Neuron (in vitro differentiated cells): Measurements from ENCODE around the gene DSCAML1.

ENCODE experiments used
- H2AFZ ChIP-seq: one replicate; pipeline ENCODE4 v1.6.1; 2013; ENCODE audit warnings: low read depth, mild to moderate bottlenecking, inconsistent platforms, low read length, moderate library complexity
- H3K27me3 ChIP-seq: one replicate; pipeline ENCODE4 v1.6.1; 2013; ENCODE audit warnings: low read length; ENCODE audit not compliant: insufficient read depth
- H3K36me3 ChIP-seq: one replicate; pipeline ENCODE4 v1.6.1; 2013; ENCODE audit warnings: low read length; ENCODE audit not compliant: insufficient read depth
- H3K4me1 ChIP-seq: one replicate; pipeline ENCODE4 v1.6.1; 2013; ENCODE audit warnings: low read length; ENCODE audit not compliant: insufficient read depth
- H3K4me3 ChIP-seq: 2 replicates; pipeline ENCODE4 v1.5.1; 2013; ENCODE audit warnings: mild to moderate bottlenecking, low read length, moderate library complexity
- H3K9me3 ChIP-seq: one replicate; pipeline ENCODE4 v1.6.1; 2013; ENCODE audit warnings: low read length

Gene DSCAML1

GRCh38 chr11:117424781-117425180, 372.2 kb downstream of the DSCAML1 start:
- no peaks in the 10 kb centered on the region for H3K36me3 ChIP-seq
- H3K27me3 ChIP-seq: peaks cover 8% of the 10 kb centered on the region

GRCh38 chr11:117423046-117423575, 373.9 kb downstream of the DSCAML1 start:
- Histone ChIP-seq H3K9me3 (no peaks in the 10 kb centered on the region), H3K27me3 (peaks cover 8% of the 10 kb centered on the region), H3K4me3 (no peak overlapping the region), H2AFZ (no peak overlapping the region), H3K4me1 (peaks cover 9% of the 10 kb centered on the region), H3K36me3 (no peaks in the 10 kb centered on the region)

More at GRCh38 chr11:117424781-117425180, 372.2 kb downstream of the DSCAML1 start:
- H3K4me1 ChIP-seq: peaks cover 19% of the 10 kb centered on the region
- no peaks in the 10 kb centered on the region for H3K9me3 ChIP-seq
- no peak overlapping the region for H3K4me3 ChIP-seq
- no peak overlapping the region for H2AFZ ChIP-seq

GRCh38 chr11:117421476-117421875, 375.5 kb downstream of the DSCAML1 start:
- H3K36me3 ChIP-seq: no peaks in the 10 kb centered on the region
- H3K4me1 ChIP-seq: no peaks in the 10 kb centered on the region
- H3K9me3 ChIP-seq: no peaks in the 10 kb centered on the region
- H3K27me3 ChIP-seq: peaks cover 8% of the 10 kb centered on the region
- H3K4me3 ChIP-seq: no peak overlapping the region
- H2AFZ ChIP-seq: no peak overlapping the region

GRCh38 chr11:117421041-117421440, 376.0 kb downstream of the DSCAML1 start:
- no peak overlapping the region for H3K4me3 ChIP-seq
- H3K4me1 ChIP-seq: no peaks in the 10 kb centered on the region
- peaks cover 8% of the 10 kb centered on the region for H3K27me3 ChIP-seq
- no peaks in the 10 kb centered on the region for H3K36me3 ChIP-seq
- no peak overlapping the region for H2AFZ ChIP-seq
- no peaks in the 10 kb centered on the region for H3K9me3 ChIP-seq

DNA sequence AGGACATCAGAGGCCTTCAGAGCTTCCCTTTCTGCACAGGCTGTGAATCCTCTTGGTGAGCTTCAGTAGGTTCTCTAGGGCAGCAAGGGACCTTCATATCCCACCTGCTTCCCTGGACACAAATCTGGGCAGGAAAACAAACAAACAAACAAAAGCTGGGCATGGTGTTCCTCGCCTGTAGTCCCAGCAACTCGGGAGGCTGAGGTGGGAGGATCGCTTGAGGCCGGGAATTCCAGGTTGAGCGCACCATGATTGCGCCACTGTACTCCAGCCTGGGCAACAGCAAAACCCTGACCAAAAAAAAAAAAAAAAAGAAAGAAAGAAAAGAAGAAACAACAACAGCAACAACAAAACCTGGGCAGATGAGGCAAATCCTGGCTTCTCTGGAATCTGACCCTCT, 376.4 kb downstream of the DSCAML1 start:
- no peaks in the 10 kb centered on the region for H3K9me3 ChIP-seq

DNA sequence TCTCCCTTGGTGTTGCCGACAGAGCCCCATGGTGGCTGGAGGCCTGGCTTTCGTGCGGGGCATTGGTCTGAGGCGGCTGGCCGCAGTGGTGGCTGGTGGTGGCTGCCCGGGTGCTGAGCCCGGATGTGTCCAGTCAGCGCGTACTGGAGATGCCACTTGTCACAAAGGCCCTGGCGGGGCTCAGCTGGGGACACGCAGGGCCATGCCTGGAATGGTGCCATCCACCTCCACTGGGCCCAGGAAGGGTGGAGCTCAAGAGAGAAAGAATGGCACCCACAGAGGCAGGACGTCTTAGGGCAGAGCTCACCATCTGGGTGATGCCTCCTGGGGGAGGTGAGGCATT, 376.9 kb downstream of the DSCAML1 start:
- no peak overlapping the region for H3K4me3 ChIP-seq
- no peak overlapping the region for H2AFZ ChIP-seq
- H3K36me3 ChIP-seq: no peaks in the 10 kb centered on the region
- H3K27me3 ChIP-seq: peaks cover 6% of the 10 kb centered on the region
- H3K4me1 ChIP-seq: no peaks in the 10 kb centered on the region
- H3K9me3 ChIP-seq: no peaks in the 10 kb centered on the region

More for the DNA sequence above, 376.4 kb downstream of the DSCAML1 start:
- no peaks in the 10 kb centered on the region for H3K4me1 ChIP-seq
- no peaks in the 10 kb centered on the region for H3K36me3 ChIP-seq
- H3K27me3 ChIP-seq: peaks cover 8% of the 10 kb centered on the region
- no peak overlapping the region for H2AFZ ChIP-seq
- no peak overlapping the region for H3K4me3 ChIP-seq

- H3K4me3 ChIP-seq: no peak overlapping the region
- peaks cover 6% of the 10 kb centered on the region for H3K27me3 ChIP-seq
- H3K36me3 ChIP-seq: no peaks in the 10 kb centered on the region
- no peaks in the 10 kb centered on the region for H3K9me3 ChIP-seq
- no peak overlapping the region for H2AFZ ChIP-seq
- H3K4me1 ChIP-seq: no peaks in the 10 kb centered on the region
Measured at GRCh38 chr11:117419482-117420142, 377.4 kb downstream of the DSCAML1 start.

- H3K36me3 ChIP-seq: no peaks in the 10 kb centered on the region
- no peak overlapping the region for H2AFZ ChIP-seq
- no peak overlapping the region for H3K4me3 ChIP-seq
- H3K27me3 ChIP-seq: peaks cover 6% of the 10 kb centered on the region
- no peaks in the 10 kb centered on the region for H3K4me1 ChIP-seq
- peaks cover 1% of the 10 kb centered on the region for H3K9me3 ChIP-seq
Measured at GRCh38 chr11:117418737-117419481, 378.1 kb downstream of the DSCAML1 start.

DNA sequence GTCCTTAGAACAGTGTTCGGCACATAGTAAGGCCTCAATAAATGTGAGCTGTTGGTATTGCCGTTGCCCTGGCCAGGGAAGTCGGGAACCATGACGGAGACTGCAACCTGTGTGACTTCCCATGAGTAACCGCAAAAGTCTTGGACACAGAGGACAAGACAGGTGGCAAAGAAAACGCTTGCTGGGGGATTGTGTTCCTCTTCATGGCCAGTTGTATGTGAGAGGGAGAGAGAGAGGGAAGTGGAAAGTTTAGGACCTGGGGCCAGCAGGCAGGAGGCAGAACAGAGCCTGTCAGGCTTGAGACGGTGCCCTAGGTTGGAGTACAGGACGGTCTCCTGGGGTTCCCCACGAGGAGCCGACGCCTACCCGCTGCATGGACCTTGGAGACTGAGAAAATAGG, 379.2 kb downstream of the DSCAML1 start:
- H3K36me3 ChIP-seq: no peaks in the 10 kb centered on the region
- H2AFZ ChIP-seq: no peak overlapping the region
- H3K4me1 ChIP-seq: no peaks in the 10 kb centered on the region
- H3K9me3 ChIP-seq: peaks cover 1% of the 10 kb centered on the region
- peaks cover 3% of the 10 kb centered on the region for H3K27me3 ChIP-seq
- H3K4me3 ChIP-seq: no peak overlapping the region

- Histone ChIP-seq H2AFZ (no peak overlapping the region), H3K27me3 (peaks cover 3% of the 10 kb centered on the region), H3K4me3 (no peak overlapping the region), H3K9me3 (peaks cover 1% of the 10 kb centered on the region), H3K36me3 (no peaks in the 10 kb centered on the region), H3K4me1 (no peaks in the 10 kb centered on the region)
Measured at GRCh38 chr11:117417342-117417741, 379.7 kb downstream of the DSCAML1 start.

- no peak overlapping the region for H3K4me3 ChIP-seq
- no peaks in the 10 kb centered on the region for H3K4me1 ChIP-seq
- H3K9me3 ChIP-seq: peaks cover 1% of the 10 kb centered on the region
- peaks cover 15% of the 10 kb centered on the region for H3K36me3 ChIP-seq
- H2AFZ ChIP-seq: no peak overlapping the region
- no peaks in the 10 kb centered on the region for H3K27me3 ChIP-seq
Measured at GRCh38 chr11:117415358-117415896, 381.6 kb downstream of the DSCAML1 start.

DNA sequence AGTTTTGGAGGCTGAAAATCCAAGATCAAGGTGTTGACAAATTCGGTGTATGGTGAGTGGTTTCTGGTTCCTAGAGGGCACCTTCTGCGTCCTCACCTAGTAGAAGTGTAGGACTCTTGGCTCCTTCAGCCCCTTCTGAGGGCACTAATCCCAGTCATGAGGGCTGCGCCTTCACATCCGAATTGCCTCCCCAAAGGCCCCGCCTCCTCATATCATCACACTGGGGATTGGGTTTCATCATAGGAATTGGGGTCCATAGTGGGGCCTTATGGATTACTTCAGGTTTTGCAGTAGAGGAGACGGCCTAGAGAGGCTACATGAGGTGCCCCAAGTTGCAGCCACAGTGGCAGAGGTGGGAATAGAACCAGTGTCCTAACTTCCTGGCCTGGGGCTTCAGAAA, 382.3 kb downstream of the DSCAML1 start:
- H3K4me3 ChIP-seq: no peak overlapping the region
- no peaks in the 10 kb centered on the region for H3K4me1 ChIP-seq
- no peaks in the 10 kb centered on the region for H3K27me3 ChIP-seq
- peaks cover 1% of the 10 kb centered on the region for H3K9me3 ChIP-seq
- peaks cover 17% of the 10 kb centered on the region for H3K36me3 ChIP-seq
- no peak overlapping the region for H2AFZ ChIP-seq

DNA sequence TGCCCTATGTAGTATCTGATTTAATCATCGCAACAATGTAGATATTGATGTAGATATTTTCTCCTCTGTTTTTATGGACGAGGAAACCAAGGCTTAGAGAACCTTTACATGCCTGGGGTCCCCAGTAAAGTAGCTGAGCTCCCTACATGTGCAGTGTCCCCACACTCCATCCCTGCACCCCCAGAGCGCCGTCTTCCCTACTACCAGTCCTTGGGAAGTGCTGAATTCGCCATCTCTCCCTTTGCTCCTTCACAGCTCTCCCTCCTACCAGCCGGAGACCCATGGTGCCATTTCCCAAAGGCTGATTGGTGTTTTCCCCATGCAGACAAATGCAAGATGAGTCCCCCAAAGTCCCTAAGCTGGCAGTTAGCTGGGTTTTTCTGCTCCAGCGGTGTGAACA, 383.4 kb downstream of the DSCAML1 start:
- Histone ChIP-seq H3K27me3 (no peaks in the 10 kb centered on the region), H3K9me3 (peaks cover 1% of the 10 kb centered on the region), H2AFZ (no peak overlapping the region), H3K4me3 (no peak overlapping the region), H3K4me1 (no peaks in the 10 kb centered on the region), H3K36me3 (peaks cover 29% of the 10 kb centered on the region)
